T-cell (primary cell): ENCODE data around the gene SNHG17. TPM values are rescaled to one million over a fixed set of nuclear protein-coding genes. Genes with fewer than 3 reads are reported as not detected.
"Not testable (repeated sequence)": the region's sequence is repeated elsewhere in the genome, so short reads cannot be mapped to it uniquely, and the experiment has no call there.

Experiments used
- ATAC-seq, 4 experiments: fragments of 200-7000 bp in 3 of 4; fragments of 150-1000 bp in 1 of 4; cut with Tn5 transposase; replicated peaks in 1 of 4; 1 replicate in 3 of 4; 2 replicates in 1 of 4; pipeline ENCODE4 v1.10.0; 2021; ENCODE audit warnings: moderate library complexity in 3 of 4, mild to moderate bottlenecking in 2 of 4, moderate number of reproducible peaks in 1 of 4
- CTCF ChIA-PET, 2 donors: fragments of 300-600 bp; sonication (Branson Sonifier 250); formaldehyde crosslinking; loops; one replicate each; lab custom pipeline; 2022; ENCODE audit warnings: antibody characterized with exemption in 2 of 2; lab: Charles Lee
- POLR2A ChIA-PET, 2 donors: fragments of 300-600 bp; sonication (Branson Sonifier 250); formaldehyde crosslinking; loops; one replicate each; lab custom pipeline; 2022; ENCODE audit warnings: antibody characterized with exemption in 2 of 2; lab: Charles Lee
- DNase-seq, 35 experiments: peaks; one replicate each; pipeline versions ENCODE4 v3.0.0 to v3.0.0-alpha.2; 2013 to 2023
- H3K27ac ChIP-seq: one replicate; pipeline ENCODE4 v1.5.1; 2013; ENCODE audit warnings: low read length
- H3K27me3 ChIP-seq, 2 experiments: replicated peaks in 1 of 2; 1 replicate in 1 of 2; 2 replicates in 1 of 2; pipeline versions ENCODE4 v1.6.1 to v1.7.0; 2013; ENCODE audit warnings: low read length in 1 of 2, mixed read lengths in 1 of 2; ENCODE audit not compliant: control insufficient read depth in 2 of 2, insufficient read depth in 2 of 2; ENCODE audit errors: extremely low read depth in 1 of 2
- H3K36me3 ChIP-seq, 2 donors: 1 replicate in 1 of 2; 2 replicates in 1 of 2; pipeline versions ENCODE4 v1.6.1 to v1.7.0; 2013; ENCODE audit warnings: low read length in 1 of 2; ENCODE audit not compliant: control insufficient read depth in 2 of 2, insufficient read depth in 1 of 2; ENCODE audit errors: extremely low read depth in 1 of 2
- H3K4me1 ChIP-seq, 2 experiments: 1 replicate in 1 of 2; 2 replicates in 1 of 2; pipeline versions ENCODE4 v1.6.1 to v1.7.0; 2013; ENCODE audit warnings: low read length in 2 of 2, mixed read lengths in 1 of 2; ENCODE audit not compliant: insufficient read depth in 2 of 2, control insufficient read depth in 1 of 2; ENCODE audit errors: extremely low read depth in 1 of 2
- H3K4me3 ChIP-seq, 2 donors: 1 replicate in 1 of 2; 2 replicates in 1 of 2; pipeline versions ENCODE4 v1.5.1 to v1.7.0; 2013; ENCODE audit warnings: mild to moderate bottlenecking in 2 of 2, low read length in 1 of 2, moderate library complexity in 1 of 2; ENCODE audit not compliant: control insufficient read depth in 1 of 2; ENCODE audit errors: extremely low read depth in 1 of 2
- H3K9me3 ChIP-seq: 2 replicates; pipeline ENCODE4 v1.7.0; 2013
- H3K27ac Mint-ChIP-seq, 2 donors: one replicate each; pipeline ENCODE4 v1.8.0; 2020 to 2021; ENCODE audit warnings: mild to moderate bottlenecking in 2 of 2, mixed read lengths in 2 of 2
- H3K27me3 Mint-ChIP-seq, 2 donors: one replicate each; pipeline ENCODE4 v1.8.0; 2021 to 2022; ENCODE audit warnings: mixed read lengths in 2 of 2
- H3K36me3 Mint-ChIP-seq: one replicate; pipeline ENCODE4 v1.8.0; 2021; ENCODE audit warnings: mixed read lengths
- H3K4me1 Mint-ChIP-seq, 3 donors: one replicate each; pipeline ENCODE4 v1.8.0; 2020 to 2022; ENCODE audit warnings: mixed read lengths in 3 of 3, mild to moderate bottlenecking in 1 of 3
- H3K4me3 Mint-ChIP-seq, 3 donors: one replicate each; pipeline ENCODE4 v1.8.0; 2020 to 2022; ENCODE audit warnings: mild to moderate bottlenecking in 3 of 3, mixed read lengths in 3 of 3, moderate library complexity in 3 of 3
- H3K9me3 Mint-ChIP-seq, 3 donors: one replicate each; pipeline ENCODE4 v1.8.0; 2020 to 2022; ENCODE audit warnings: mixed read lengths in 3 of 3
- WGBS: methylation state at CpG from one replicate; pipeline ENCODE4 v1.1.5; 2013; ENCODE audit warnings: missing lambda C conversion rate; ENCODE audit not compliant: insufficient coverage; 5-methylcytosine and 5-hydroxymethylcytosine counted together
- total RNA-seq, 35 experiments: library from RNA in 6 of 35; stranded (reverse) in 6 of 35; fragments of 120-200 nt in 1 of 35; gene quantifications; one replicate each; pipeline versions ENCODE4 v1.2.1 to v1.2.4 and lab custom pipeline; 2013 to 2026

Gene SNHG17
- total RNA-seq, 5 donors from 2014 or later (not counting 1 experiment from before 2014, with no cell fraction given): 46.7 to 77.9 (median 67.6) TPM

GRCh38 chr20:38421915-38422314 lies 13.2 kb downstream of the SNHG17 start:
- Mint-ChIP-seq H3K9me3 (no peaks in the 10 kb centered on the region), H3K4me3 (no peak overlapping the region), H3K27me3 (no peaks in the 10 kb centered on the region), H3K27ac (no peak overlapping the region), H3K36me3 (peaks cover 70% of the 10 kb centered on the region), H3K4me1 (peaks cover 8 to 16% (median 8%) of the 10 kb centered on the region in 3 donors)
- ChIA-PET CTCF (no interaction called here), POLR2A (no interaction called here)
- ATAC-seq: no peak
- H3K27me3 ChIP-seq: no peaks in the 10 kb centered on the region
- no peak overlapping the region for H3K27ac ChIP-seq
- H3K4me1 ChIP-seq: no peaks in the 10 kb centered on the region
- no peaks in the 10 kb centered on the region for H3K9me3 ChIP-seq
- DNase-seq: no peak
- peaks cover 19 to 80% of the 10 kb centered on the region in 2 donors for H3K36me3 ChIP-seq
- 83% methylated on average over 9 of the region's 10 CpGs for WGBS
- no peak overlapping the region for H3K4me3 ChIP-seq

DNA sequence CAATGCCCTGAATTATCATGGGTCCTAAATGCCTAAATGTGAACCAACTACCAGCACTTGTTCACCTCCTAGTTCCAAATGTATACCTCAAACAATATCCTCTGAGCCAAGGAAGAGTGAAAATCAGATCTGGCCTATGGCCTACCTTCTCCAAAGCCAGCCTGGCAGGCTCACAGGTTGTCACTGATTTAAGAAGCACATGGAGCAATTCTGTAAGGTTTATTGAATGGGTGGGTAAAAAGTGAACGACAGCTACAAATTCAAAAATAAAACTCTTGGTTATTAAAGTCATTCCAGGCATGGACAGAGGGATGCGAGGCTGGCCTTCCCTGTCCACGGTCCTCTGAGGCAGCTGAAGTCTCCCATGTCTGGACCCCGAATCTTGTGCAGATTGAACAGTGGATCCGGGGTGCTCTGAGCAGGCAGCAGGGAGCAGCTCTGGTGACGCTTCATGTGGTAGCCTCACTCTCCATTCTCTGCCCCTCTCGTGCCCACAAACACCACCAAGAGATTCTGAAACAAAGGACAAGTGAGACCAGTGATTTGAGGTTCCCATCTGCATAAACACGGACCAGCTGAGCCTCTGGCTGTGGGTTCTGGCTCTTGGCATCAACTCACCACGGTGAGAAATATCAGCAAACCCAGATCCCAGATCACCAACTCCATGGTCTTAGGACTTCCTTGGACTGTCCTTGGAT lies 14.6 kb downstream of the SNHG17 start:
- H3K27me3 ChIP-seq: no peaks in the 10 kb centered on the region
- DNase-seq: no peak
- POLR2A ChIA-PET: interaction anchor here in 1 of 2 donors (0.5 kb wide), 1 partner anchor 372 kb away, joined by 3 read pairs; no protein-coding TSS in a partner anchor
- H3K9me3 Mint-ChIP-seq: peaks cover 0 to 7% (median 0%) of the 10 kb centered on the region in 3 donors
- no peak overlapping the region for H3K4me3 ChIP-seq
- H3K9me3 ChIP-seq: no peaks in the 10 kb centered on the region
- H3K4me1 ChIP-seq: no peaks in the 10 kb centered on the region
- CTCF ChIA-PET: no interaction called here
- no peak overlapping the region for H3K27ac Mint-ChIP-seq
- peaks cover 73% of the 10 kb centered on the region for H3K36me3 Mint-ChIP-seq
- H3K4me3 Mint-ChIP-seq: no peak overlapping the region
- no peak for ATAC-seq
- peaks cover 6 to 74% of the 10 kb centered on the region in 2 donors for H3K36me3 ChIP-seq
- no peaks in the 10 kb centered on the region for H3K27me3 Mint-ChIP-seq
- H3K27ac ChIP-seq: no peak overlapping the region
- peaks cover 5 to 11% (median 7%) of the 10 kb centered on the region in 3 donors for H3K4me1 Mint-ChIP-seq
- 96% methylated on average over 5 of the region's 9 CpGs for WGBS

DNA sequence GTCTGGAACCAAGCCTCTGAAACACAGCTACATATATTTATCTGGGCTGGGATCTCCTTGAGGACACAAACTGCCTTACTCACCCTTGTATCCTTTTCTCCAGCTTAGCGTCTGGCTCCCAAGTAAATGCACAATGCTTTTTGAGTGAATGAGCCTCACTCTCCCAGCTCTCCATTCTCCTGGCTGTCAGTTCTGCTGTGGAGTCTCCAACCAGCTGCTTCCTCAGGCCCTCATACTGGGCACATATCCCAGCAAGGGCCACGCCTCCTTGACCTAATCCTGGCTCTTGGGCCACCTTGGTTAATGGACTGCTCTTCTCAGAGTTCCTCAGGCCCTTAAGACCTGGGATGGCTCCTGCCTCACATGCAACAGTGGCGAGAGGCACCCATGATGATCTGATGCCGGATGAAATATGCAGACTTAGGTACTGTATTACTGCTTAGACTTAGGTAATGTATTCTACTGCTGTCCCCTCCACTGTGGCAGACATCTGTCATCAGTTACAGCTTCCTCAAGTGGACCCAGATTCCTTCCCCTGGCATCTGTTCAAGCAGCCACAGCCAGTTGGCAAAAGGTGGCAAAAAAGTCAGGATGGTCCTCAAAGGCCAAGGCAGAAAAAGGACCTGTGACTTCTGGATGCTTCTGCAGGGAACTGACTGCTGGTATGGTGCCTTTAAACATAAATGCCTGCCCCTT lies 16.5 kb downstream of the SNHG17 start:
- ATAC-seq (peak in 1 of 4 experiments; percentile 23), DNase-seq (no peak)
- Histone ChIP-seq H3K27me3 (no peaks in the 10 kb centered on the region), H3K4me1 (no peaks in the 10 kb centered on the region), H3K4me3 (no peak overlapping the region), H3K9me3 (no peaks in the 10 kb centered on the region), H3K27ac (no peak overlapping the region), H3K36me3 (peaks cover 9 to 65% of the 10 kb centered on the region in 2 donors)
- Mint-ChIP-seq H3K9me3 (peaks cover 0 to 7% (median 0%) of the 10 kb centered on the region in 3 donors), H3K27ac (no peak overlapping the region), H3K36me3 (peaks cover 77% of the 10 kb centered on the region), H3K4me3 (no peak overlapping the region), H3K4me1 (peaks cover 0 to 4% (median 0%) of the 10 kb centered on the region in 3 donors), H3K27me3 (no peaks in the 10 kb centered on the region)
- ChIA-PET CTCF (no interaction called here), POLR2A (no interaction called here)
- 90% methylated on average over 4 of the region's 4 CpGs for WGBS

- Mint-ChIP-seq H3K4me3 (no peak overlapping the region), H3K27ac (no peak overlapping the region), H3K36me3 (peaks cover 65% of the 10 kb centered on the region), H3K9me3 (peaks cover 0 to 7% (median 0%) of the 10 kb centered on the region in 3 donors), H3K4me1 (no peaks in the 10 kb centered on the region), H3K27me3 (no peaks in the 10 kb centered on the region)
- Histone ChIP-seq H3K36me3 (peaks cover 14 to 42% of the 10 kb centered on the region in 2 donors), H3K4me3 (no peak overlapping the region), H3K27me3 (no peaks in the 10 kb centered on the region), H3K27ac (no peak overlapping the region), H3K4me1 (no peaks in the 10 kb centered on the region), H3K9me3 (no peaks in the 10 kb centered on the region)
- DNase-seq: no peak
- no peak for ATAC-seq
- 97% methylated on average over 13 of the region's 14 CpGs for WGBS
- CTCF ChIA-PET: no interaction called here
- POLR2A ChIA-PET: no interaction called here
These were observed 20.2 kb downstream of the SNHG17 start for GRCh38 chr20:38414769-38415450.

DNA sequence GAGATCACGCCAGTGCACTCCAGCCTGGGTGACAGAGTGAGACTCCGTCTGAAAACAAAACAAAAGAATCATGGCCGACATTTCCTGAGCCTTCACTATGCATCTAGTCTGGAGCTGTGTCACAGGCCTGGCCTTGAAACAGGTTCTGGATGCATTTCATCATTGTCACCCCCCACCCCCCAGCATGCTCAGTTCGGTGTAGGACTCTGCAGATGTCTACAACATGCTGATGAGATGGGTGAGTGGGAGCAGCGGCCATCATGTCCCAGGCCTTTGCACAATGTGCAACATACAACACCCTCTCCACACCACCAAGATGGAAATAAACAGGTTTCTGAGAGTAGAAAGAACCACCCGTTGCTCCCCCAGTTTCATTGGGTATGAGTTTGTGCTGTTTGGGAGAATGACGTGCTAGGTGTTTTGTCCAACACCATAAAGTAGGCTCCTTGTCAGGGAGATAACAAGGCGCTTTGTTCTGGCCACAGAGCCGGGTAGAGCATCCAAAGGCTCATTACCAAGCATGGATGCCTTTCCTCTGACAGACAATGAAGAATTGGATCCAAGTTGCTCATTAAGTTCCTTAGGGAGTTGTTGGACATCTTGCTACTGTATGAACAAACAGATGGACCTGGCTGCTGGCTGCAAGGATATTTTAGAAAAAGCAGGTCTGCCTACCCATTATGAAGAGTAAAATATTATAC lies 22.1 kb downstream of the SNHG17 start:
- H3K9me3 ChIP-seq: no peaks in the 10 kb centered on the region
- no peak for ATAC-seq
- 87% methylated on average over 5 of the region's 9 CpGs for WGBS
- no peaks in the 10 kb centered on the region for H3K27me3 Mint-ChIP-seq
- CTCF ChIA-PET: no interaction called here
- H3K4me1 ChIP-seq: no peaks in the 10 kb centered on the region
- no peak overlapping the region for H3K27ac Mint-ChIP-seq
- H3K36me3 ChIP-seq: peaks cover 10 to 29% of the 10 kb centered on the region in 2 donors
- no peak overlapping the region for H3K4me3 Mint-ChIP-seq
- H3K27ac ChIP-seq: no peak overlapping the region
- peaks cover 0 to 7% (median 0%) of the 10 kb centered on the region in 3 donors for H3K9me3 Mint-ChIP-seq
- no peaks in the 10 kb centered on the region for H3K4me1 Mint-ChIP-seq
- H3K27me3 ChIP-seq: no peaks in the 10 kb centered on the region
- POLR2A ChIA-PET: no interaction called here
- peaks cover 58% of the 10 kb centered on the region for H3K36me3 Mint-ChIP-seq
- DNase-seq: no peak
- H3K4me3 ChIP-seq: no peak overlapping the region

GRCh38 chr20:38407822-38408221 lies 27.3 kb downstream of the SNHG17 start:
- H3K36me3 ChIP-seq, H3K4me1 Mint-ChIP-seq, H3K9me3 Mint-ChIP-seq, H3K27ac Mint-ChIP-seq, H3K9me3 ChIP-seq, H3K4me1 ChIP-seq, H3K27ac ChIP-seq, H3K27me3 ChIP-seq, ATAC-seq, POLR2A ChIA-PET, H3K4me3 Mint-ChIP-seq, DNase-seq, H3K27me3 Mint-ChIP-seq, H3K4me3 ChIP-seq: not testable (repeated sequence)
- WGBS: 94% methylated on average over 3 of the region's 9 CpGs
- CTCF ChIA-PET: interaction anchor here in 1 of 2 donors (0.7 kb wide), 1 partner anchor 335 kb away, joined by 3 read pairs; no protein-coding TSS in a partner anchor
- peaks cover 37% of the 10 kb centered on the region for H3K36me3 Mint-ChIP-seq
